Activated naive CD8-positive, alpha-beta T cell treated with anti-CD3 and anti-CD28 coated beads for 36 hours (primary cell): Measurements from ENCODE around the gene SLC25A43. TPM values are rescaled to one million over a fixed set of nuclear protein-coding genes. Genes with fewer than 3 reads are reported as not detected.

Experiments
- DNase-seq: peaks from one replicate; pipeline ENCODE4 v3.0.0; 2021
- H3K27ac Mint-ChIP-seq: one replicate; pipeline ENCODE4 v1.8.0; 2022; ENCODE audit warnings: mild to moderate bottlenecking, moderate library complexity, mixed read lengths
- H3K27me3 Mint-ChIP-seq: one replicate; pipeline ENCODE4 v1.8.0; 2022; ENCODE audit warnings: mild to moderate bottlenecking, mixed read lengths
- H3K36me3 Mint-ChIP-seq: one replicate; pipeline ENCODE4 v1.8.0; 2021; ENCODE audit warnings: mild to moderate bottlenecking, mixed read lengths
- H3K4me1 Mint-ChIP-seq: one replicate; pipeline ENCODE4 v1.8.0; 2021; ENCODE audit warnings: mixed read lengths
- H3K4me3 Mint-ChIP-seq: one replicate; pipeline ENCODE4 v1.8.0; 2022; ENCODE audit warnings: mild to moderate bottlenecking, moderate library complexity, mixed read lengths
- H3K9me3 Mint-ChIP-seq: one replicate; pipeline ENCODE4 v1.8.0; 2022; ENCODE audit warnings: mixed read lengths
- total RNA-seq, 2 experiments: library from RNA; stranded (reverse); gene quantifications; one replicate each; pipeline ENCODE4 v1.2.3, GENCODE V29; 2021

The SLC25A43 gene
- total RNA-seq, 2 experiments from 2014 or later, result 4.9 to 5.9 TPM

DNA sequence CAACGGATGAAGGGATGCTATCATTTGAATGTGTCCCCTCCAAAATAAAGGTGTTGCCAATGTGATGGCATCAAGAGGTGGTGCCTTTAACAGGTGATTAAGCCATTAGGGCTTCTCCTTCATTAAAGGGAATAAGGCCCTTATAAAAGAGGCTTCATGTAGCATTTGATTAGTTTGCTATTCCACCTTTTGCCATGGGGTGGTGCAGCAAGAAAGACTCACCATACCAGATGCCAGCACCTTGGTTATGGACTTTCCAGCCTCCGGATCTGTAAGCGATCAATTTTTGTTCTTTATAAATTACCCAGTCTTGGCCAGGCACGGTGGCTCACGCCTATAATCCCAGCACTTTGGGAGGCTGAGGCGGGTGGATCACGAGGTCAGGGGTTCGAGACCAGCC is 7.9 kb upstream of the SLC25A43 start:
- Mint-ChIP-seq H3K27ac (no peak overlapping the region), H3K4me1 (no peaks in the 10 kb centered on the region), H3K27me3 (no peaks in the 10 kb centered on the region), H3K36me3 (peaks cover 2% of the 10 kb centered on the region), H3K4me3 (no peak overlapping the region), H3K9me3 (no peaks in the 10 kb centered on the region)
- no peak for DNase-seq

DNA sequence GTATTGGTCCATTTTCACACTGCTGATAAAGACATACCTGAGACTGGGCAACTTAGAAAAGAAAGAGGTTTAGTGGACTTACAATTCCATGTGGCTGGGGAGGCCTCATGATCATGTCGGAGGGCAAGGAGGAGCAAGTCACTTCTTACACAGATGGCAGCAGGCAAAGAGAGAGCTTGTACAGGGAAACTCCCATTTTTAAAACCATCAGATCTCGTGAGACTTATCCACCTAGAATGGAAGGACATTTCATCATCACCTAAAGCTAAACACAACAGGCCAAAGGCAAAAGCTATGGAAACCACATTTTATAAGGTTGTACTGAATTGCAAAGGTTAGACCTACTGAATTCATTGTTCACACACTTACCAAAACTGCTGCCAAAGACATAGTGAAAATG is 6.0 kb upstream of the SLC25A43 start:
- Mint-ChIP-seq H3K27me3 (no peaks in the 10 kb centered on the region), H3K4me3 (no peak overlapping the region)

DNA sequence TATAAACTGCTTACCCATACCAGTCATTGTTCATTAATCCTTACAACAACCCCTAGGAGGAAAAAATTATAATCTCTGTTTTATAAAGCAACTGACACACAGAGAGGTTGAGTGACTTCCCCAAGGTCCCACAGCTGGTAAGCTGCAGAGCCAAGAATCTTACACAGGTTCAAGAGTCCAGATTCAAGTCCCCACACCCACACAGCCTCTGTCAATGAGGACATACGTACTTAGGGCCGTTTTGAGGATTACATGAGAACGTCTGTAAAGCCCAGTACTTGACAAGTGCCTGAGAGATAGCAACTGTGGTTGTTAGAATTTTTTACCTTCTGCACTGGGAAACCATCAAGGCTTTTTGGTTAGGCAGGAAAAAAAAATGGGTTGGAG is 556 bp upstream of the SLC25A43 start:
- no peaks in the 10 kb centered on the region for H3K9me3 Mint-ChIP-seq
- H3K4me3 Mint-ChIP-seq, result peak overlapping the region; percentile 85
- no peaks in the 10 kb centered on the region for H3K27me3 Mint-ChIP-seq
- H3K4me1 Mint-ChIP-seq, result peaks cover 22% of the 10 kb centered on the region
- H3K27ac Mint-ChIP-seq, result peak overlapping the region; percentile 82
- H3K36me3 Mint-ChIP-seq, result no peaks in the 10 kb centered on the region
- DNase-seq, result no peak

More for the DNA sequence above, 6.0 kb upstream of the SLC25A43 start:
- H3K9me3 Mint-ChIP-seq, result no peaks in the 10 kb centered on the region
- no peak for DNase-seq
- no peak overlapping the region for H3K27ac Mint-ChIP-seq
- peaks cover 2% of the 10 kb centered on the region for H3K36me3 Mint-ChIP-seq
- H3K4me1 Mint-ChIP-seq, result no peaks in the 10 kb centered on the region

DNA sequence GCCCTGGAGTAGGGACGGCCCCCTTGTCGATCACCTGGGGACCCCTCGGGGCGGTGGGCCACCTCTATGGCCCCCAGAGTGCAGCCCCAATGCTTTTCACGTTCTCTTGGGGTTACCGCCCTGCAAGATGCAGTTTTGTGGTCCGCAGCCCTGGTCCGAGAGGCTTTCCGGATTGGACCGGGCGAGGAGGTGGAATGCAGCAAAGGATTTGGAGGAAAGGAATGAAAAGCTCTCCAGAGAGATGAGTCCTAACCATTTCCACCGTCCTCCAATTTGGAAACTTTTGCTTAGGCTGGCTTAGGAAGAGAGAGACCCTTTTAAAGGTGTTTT is 601 bp downstream of the SLC25A43 start:
- Mint-ChIP-seq H3K4me1 (peaks cover 22% of the 10 kb centered on the region), H3K36me3 (no peaks in the 10 kb centered on the region), H3K27ac (no peak overlapping the region)

DNA sequence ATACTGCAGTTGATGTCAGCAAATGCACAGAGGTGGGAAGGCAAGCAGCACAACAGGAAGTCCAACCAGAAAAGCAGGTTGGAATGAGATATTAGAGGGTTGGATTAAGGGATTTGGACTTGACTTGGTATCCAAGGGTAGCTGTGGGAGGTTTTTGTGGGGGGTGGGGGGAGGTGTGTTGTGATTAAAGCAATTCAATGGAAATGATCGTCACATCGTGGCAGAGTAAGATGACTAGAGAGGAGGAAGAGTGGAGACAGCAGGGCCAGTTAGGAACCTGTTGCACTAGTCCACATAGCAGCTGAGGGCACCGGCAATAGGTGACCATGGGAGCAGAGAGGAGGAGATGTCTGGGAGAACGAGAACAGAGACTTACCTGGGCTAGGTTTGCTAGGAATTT is 2.4 kb downstream of the SLC25A43 start:
- no peak overlapping the region for H3K27ac Mint-ChIP-seq

More for the DNA sequence above, 601 bp downstream of the SLC25A43 start:
- DNase-seq, result no peak
- Mint-ChIP-seq H3K9me3 (no peaks in the 10 kb centered on the region), H3K4me3 (peak overlapping the region; percentile 73), H3K27me3 (no peaks in the 10 kb centered on the region)

DNA sequence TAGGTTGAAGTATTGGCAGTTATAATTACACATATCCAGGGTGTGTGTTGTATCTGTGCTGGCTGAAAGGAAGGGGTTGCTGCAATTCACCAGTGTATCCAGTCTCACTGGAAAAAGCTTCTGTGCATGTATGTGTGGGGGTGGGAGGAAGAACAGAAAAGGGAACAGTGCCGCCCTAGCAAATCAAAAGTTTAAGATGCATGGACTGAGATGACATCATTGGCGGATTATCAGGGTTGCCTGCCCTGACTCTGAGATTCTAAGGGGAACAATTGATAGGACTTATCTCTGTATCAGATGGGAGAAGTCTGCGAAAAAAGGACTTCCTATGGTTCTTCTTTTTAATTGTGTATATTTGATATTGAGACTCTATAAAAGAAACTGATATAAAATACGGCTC is 3.5 kb downstream of the SLC25A43 start:
- H3K27me3 Mint-ChIP-seq, result no peaks in the 10 kb centered on the region
- peaks cover under 1% of the 10 kb centered on the region for H3K36me3 Mint-ChIP-seq
- no peak overlapping the region for H3K4me3 Mint-ChIP-seq
- H3K9me3 Mint-ChIP-seq, result no peaks in the 10 kb centered on the region
- peaks cover 22% of the 10 kb centered on the region for H3K4me1 Mint-ChIP-seq
- no peak overlapping the region for H3K27ac Mint-ChIP-seq
- DNase-seq, result no peak

More for the DNA sequence above, 2.4 kb downstream of the SLC25A43 start:
- peaks cover 22% of the 10 kb centered on the region for H3K4me1 Mint-ChIP-seq
- no peaks in the 10 kb centered on the region for H3K9me3 Mint-ChIP-seq
- no peaks in the 10 kb centered on the region for H3K27me3 Mint-ChIP-seq
- no peaks in the 10 kb centered on the region for H3K36me3 Mint-ChIP-seq
- no peak for DNase-seq
- no peak overlapping the region for H3K4me3 Mint-ChIP-seq

DNA sequence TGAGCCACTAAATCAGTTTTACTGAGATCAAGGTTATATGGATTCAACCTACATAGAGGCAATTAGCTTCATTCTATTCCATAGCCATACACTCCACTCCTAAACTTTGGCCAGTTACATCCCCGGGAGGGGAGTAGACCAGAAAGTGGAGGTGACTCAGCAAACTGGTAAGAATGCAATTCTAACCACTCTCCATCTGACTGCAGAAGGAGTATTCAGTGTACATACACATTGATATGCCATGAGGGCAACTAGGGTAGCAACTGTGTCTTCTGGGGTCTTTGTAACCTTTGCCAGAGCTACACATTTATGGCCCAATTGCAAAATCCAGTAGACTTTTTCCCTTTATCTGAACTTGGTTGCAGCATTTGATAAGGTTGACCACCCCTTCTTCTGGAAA is 7.6 kb downstream of the SLC25A43 start:
- DNase-seq, result no peak
- H3K27me3 Mint-ChIP-seq, result no peaks in the 10 kb centered on the region
- peaks cover 4% of the 10 kb centered on the region for H3K36me3 Mint-ChIP-seq
- no peak overlapping the region for H3K27ac Mint-ChIP-seq
- peaks cover 6% of the 10 kb centered on the region for H3K4me1 Mint-ChIP-seq
- no peak overlapping the region for H3K4me3 Mint-ChIP-seq
- no peaks in the 10 kb centered on the region for H3K9me3 Mint-ChIP-seq

DNA sequence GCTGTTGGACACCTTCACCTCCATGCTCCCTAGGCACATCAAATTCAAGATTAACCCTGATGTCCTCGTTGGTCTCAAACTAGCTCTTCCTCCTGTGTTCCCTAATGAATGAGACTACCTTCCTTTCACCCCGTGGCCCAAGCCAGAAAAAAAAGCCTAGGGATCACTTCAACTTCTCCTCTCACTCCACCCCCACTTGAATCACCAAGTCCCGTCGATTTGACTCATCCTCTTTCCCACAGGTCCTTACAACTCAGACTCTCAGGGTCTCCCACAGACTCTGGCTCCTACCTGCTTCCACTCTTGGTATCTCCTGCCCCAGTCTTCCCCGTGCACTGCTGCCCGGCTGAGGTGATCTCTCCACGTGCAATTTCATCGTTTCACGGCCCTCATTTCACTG is 8.5 kb downstream of the SLC25A43 start:
- Mint-ChIP-seq H3K4me1 (peaks cover under 1% of the 10 kb centered on the region), H3K36me3 (peaks cover 4% of the 10 kb centered on the region), H3K27ac (no peak overlapping the region), H3K4me3 (no peak overlapping the region), H3K27me3 (no peaks in the 10 kb centered on the region), H3K9me3 (no peaks in the 10 kb centered on the region)
- DNase-seq, result no peak

DNA sequence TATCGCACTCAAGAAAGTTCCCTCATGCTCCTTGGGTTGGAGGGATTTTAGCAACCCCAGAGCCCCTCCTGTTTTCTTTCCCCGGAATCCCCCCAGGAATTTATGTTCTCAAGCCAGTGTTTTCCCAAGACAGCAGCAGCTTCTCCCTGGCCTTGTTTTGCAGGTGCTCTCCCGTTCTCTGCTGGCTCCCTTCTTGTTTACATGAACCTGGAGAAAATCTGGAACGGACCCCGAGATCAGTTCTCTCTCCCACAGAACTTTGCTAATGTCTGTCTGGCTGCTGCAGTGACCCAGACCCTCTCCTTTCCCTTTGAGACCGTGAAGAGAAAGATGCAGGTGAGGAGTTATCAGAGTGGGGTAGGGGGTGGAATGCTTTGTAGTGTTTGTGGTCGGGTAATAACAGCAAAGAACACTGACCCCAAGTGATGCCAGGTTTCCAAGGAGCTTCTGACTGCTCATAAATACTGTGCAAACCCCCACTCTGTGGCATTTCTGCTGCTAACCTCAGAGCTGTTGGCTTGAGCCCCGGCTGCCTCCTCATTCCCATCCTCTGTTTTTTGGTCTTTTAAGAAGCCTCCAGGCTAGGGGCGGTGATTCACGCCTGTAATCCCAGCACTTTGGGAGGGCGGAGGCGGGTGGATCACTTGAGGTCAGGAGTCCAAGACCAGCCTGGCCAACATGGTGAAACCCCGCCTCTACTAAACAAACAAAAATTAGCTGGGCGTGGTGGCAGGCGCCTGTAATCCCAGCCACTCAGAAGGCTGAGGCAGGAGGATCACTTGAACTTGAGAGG is 11.1 kb downstream of the SLC25A43 start:
- H3K9me3 Mint-ChIP-seq, result no peaks in the 10 kb centered on the region
- peaks cover 4% of the 10 kb centered on the region for H3K36me3 Mint-ChIP-seq
- H3K27ac Mint-ChIP-seq, result no peak overlapping the region
- H3K27me3 Mint-ChIP-seq, result no peaks in the 10 kb centered on the region
- H3K4me1 Mint-ChIP-seq, result no peaks in the 10 kb centered on the region
- DNase-seq, result no peak
- H3K4me3 Mint-ChIP-seq, result no peak overlapping the region

DNA sequence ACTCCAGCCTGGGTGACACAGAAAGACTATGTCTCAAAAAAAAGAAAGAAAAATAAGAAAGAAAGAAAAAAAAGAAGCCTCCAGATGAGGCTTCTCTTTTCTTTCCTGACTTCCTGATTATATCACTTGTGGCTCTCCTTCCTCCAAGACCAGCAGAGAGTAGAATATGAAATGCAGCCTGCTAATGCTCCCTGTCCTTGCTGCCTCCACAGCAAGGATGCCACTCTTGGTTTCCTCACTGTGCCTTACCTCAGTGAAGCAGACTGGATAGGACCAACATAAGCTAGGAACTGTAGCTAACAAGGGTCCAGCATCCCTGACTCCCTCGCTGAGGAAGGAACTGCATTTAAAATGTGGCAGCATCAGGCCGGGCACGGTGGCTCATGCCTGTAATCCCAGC is 11.7 kb downstream of the SLC25A43 start:
- H3K4me3 Mint-ChIP-seq, result no peak overlapping the region

DNA sequence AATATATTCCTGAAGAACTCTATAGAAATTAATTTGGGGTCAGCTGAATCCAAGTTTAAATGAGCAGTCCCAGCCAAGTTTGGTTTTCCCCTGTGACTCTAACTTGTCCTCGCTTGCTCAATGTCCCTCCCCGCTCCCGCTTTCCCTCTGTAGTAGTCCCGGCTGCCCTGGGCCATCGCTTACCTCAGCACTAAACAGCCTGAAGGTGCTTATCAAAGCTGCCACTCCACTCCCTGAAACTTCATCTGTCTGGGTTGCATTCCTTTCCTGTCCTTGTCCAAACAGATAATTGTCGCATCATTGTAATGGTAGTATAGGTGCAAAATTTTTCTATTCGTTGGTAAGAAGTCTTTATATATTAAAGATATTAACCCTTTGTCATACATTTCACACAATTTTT is 12.8 kb downstream of the SLC25A43 start:
- H3K36me3 Mint-ChIP-seq, result peaks cover 4% of the 10 kb centered on the region

More for the DNA sequence above, 11.7 kb downstream of the SLC25A43 start:
- no peak for DNase-seq
- Mint-ChIP-seq H3K4me1 (no peaks in the 10 kb centered on the region), H3K36me3 (peaks cover 4% of the 10 kb centered on the region), H3K9me3 (no peaks in the 10 kb centered on the region), H3K27ac (no peak overlapping the region), H3K27me3 (no peaks in the 10 kb centered on the region)

DNA sequence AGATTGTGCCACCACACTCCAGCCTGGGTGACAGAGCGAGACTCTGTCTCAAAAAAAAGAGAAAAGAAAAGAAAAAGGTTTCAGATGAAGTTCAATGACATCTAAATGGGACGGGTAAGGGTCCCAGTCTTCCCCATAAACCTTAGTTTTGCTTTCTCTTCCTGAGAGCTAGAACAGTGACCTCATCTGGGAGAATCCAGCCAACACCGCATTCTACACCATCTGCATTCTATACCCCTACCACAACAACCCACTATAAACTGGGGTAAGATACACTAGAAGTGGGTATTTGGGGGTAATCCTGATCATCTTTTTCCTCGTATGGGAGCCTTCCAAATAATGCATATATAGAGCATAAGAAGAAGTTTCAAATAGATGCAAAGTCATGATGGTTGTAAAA is 18.2 kb downstream of the SLC25A43 start:
- Mint-ChIP-seq H3K27ac (no peak overlapping the region), H3K9me3 (no peaks in the 10 kb centered on the region), H3K4me1 (no peaks in the 10 kb centered on the region), H3K4me3 (no peak overlapping the region), H3K36me3 (peaks cover 2% of the 10 kb centered on the region), H3K27me3 (no peaks in the 10 kb centered on the region)
- no peak for DNase-seq

More for the DNA sequence above, 12.8 kb downstream of the SLC25A43 start:
- Mint-ChIP-seq H3K27ac (no peak overlapping the region), H3K4me3 (no peak overlapping the region), H3K9me3 (no peaks in the 10 kb centered on the region), H3K27me3 (no peaks in the 10 kb centered on the region), H3K4me1 (no peaks in the 10 kb centered on the region)
- no peak for DNase-seq

DNA sequence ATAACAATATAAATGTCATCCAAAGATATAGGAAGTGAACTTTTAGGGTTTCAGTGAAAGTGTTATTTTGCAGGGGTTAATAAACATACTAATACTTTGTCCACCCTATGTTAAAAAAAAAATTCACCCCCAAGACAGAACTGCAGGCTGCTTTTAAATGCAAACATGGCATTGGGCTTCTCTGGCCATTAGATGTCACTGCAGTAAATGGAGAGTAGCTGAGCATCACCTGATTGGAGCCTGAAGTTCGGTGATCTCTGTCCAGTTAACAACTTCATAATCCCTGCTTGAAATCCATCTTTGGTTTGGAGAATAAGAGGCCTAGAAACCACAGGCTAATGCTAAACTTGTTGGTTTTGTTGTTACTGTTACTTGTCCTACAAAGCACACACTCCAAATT is 18.7 kb downstream of the SLC25A43 start:
- H3K4me3 Mint-ChIP-seq, result no peak overlapping the region
- no peaks in the 10 kb centered on the region for H3K9me3 Mint-ChIP-seq
- no peaks in the 10 kb centered on the region for H3K4me1 Mint-ChIP-seq
- no peaks in the 10 kb centered on the region for H3K27me3 Mint-ChIP-seq
- DNase-seq, result no peak
- H3K36me3 Mint-ChIP-seq, result peaks cover 2% of the 10 kb centered on the region
- no peak overlapping the region for H3K27ac Mint-ChIP-seq

DNA sequence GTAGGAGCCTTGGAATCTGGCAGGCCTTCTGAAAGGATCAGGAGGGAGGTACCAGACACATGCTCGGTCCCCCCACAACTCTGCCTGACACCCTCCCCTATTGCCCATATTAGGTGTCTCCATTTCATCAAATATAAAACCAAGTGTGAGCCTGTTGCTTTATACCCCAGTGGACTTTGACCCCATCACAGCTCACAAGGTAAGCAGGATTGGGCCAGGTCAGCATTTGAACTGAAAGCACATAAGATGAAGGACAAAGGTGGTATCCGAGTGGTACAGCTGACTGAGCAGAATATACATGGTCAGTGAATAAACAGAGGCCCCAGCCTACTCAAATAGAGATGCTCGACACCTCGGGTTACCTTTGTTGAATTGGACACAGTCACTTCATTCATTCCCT is 20.0 kb downstream of the SLC25A43 start:
- H3K27ac Mint-ChIP-seq, result no peak overlapping the region
- no peaks in the 10 kb centered on the region for H3K9me3 Mint-ChIP-seq
- H3K27me3 Mint-ChIP-seq, result no peaks in the 10 kb centered on the region
- peaks cover 2% of the 10 kb centered on the region for H3K36me3 Mint-ChIP-seq
- H3K4me1 Mint-ChIP-seq, result no peaks in the 10 kb centered on the region
- H3K4me3 Mint-ChIP-seq, result no peak overlapping the region
- DNase-seq, result no peak

DNA sequence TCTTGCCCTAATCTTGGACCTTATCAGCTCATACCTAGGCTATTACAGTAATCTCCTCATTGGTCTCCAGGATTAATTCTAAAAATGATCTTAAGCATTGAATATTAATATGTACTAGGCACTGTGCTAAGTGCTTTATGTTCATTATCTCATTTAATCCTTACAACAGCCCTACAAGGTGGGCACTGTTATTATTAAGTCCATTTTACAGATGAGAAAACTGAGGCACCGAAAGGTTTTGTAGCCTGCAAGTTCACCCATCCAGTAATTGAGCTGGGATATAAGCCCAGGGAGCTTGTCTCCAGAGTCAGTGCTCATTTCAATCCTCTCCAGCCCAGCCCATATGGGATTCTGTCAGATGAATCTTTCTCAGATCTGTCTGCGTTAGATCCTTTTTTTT is 20.8 kb downstream of the SLC25A43 start:
- Mint-ChIP-seq H3K27ac (no peak overlapping the region), H3K36me3 (peaks cover 2% of the 10 kb centered on the region), H3K4me3 (no peak overlapping the region), H3K27me3 (no peaks in the 10 kb centered on the region), H3K4me1 (no peaks in the 10 kb centered on the region), H3K9me3 (no peaks in the 10 kb centered on the region)
- DNase-seq, result no peak

DNA sequence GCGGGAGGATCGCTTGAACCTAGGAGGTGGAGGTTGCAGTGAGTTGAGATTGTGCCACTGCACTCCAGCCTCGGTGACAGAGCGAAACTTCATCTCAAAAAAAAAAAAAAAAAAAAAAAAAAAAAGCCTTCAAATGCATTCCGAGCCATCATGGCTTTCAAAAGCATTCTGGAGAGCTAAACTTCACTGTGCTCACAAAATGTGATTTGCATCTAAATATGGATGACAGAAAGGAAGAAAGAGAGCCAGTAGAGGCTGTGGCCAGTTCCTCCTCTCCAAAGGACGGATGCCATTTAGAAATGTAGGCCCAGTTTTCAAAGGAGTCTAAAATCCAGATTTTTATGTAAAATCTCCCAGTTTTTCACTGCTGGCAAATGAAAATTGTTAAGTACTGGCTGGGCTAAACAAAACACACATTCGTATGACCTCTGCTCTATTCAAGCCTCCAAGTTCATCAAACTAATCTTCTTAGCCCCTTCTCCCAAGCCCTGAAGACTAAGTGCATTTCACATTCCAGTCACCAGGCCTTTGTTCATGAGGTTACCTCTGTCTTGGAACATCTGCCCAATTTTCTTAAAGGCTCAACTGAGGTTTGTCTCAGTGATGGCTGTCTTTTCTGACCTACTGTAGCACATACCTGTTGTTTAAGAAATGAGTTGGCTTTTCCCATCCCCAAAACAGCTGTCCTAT is 22.0 kb downstream of the SLC25A43 start:
- H3K27me3 Mint-ChIP-seq, result no peaks in the 10 kb centered on the region
- no peak overlapping the region for H3K27ac Mint-ChIP-seq
- H3K36me3 Mint-ChIP-seq, result peaks cover 2% of the 10 kb centered on the region
- no peak overlapping the region for H3K4me3 Mint-ChIP-seq
- no peak for DNase-seq
- H3K4me1 Mint-ChIP-seq, result peaks cover 6% of the 10 kb centered on the region
- no peaks in the 10 kb centered on the region for H3K9me3 Mint-ChIP-seq
